Activated CD4-positive, alpha-beta T cell treated with anti-CD3 and anti-CD28 coated beads, Interleukin-2, amount 50 U/mL, for 24 hours (primary cell): ENCODE measurements around the gene SYNGR3.
A peak's percentile ranks its signal among the peaks of the same experiment; 100 is the strongest.
"Not testable (repeated sequence)": the region's sequence is repeated elsewhere in the genome, so short reads cannot be mapped to it uniquely, and the experiment has no call there.

Source experiments
- DNase-seq, 2 donors: peaks; one replicate each; pipeline ENCODE4 v3.0.0-alpha.2; 2020; ENCODE audit warnings: low read depth in 1 of 2, low spot score in 1 of 2

Gene SYNGR3

GRCh38 chr16:2008009-2008526 is 18.3 kb downstream of the SYNGR3 start:
- no peak for DNase-seq

GRCh38 chr16:2008631-2009163 is 18.9 kb downstream of the SYNGR3 start:
- no peak for DNase-seq

- DNase-seq: no peak
Observed at GRCh38 chr16:2009164-2009711, 19.5 kb downstream of the SYNGR3 start.

- DNase-seq: peak; percentile 58 to 65
Observed at GRCh38 chr16:2009791-2010510, 20.2 kb downstream of the SYNGR3 start, which contains the start of gene ZNF598. Gene ZNF598, minus strand, starts transcription at chr16:2009821.

- not testable (repeated sequence) for DNase-seq
Observed at GRCh38 chr16:2011726-2012125, 22.0 kb downstream of the SYNGR3 start.

GRCh38 chr16:2013527-2013926 is 23.8 kb downstream of the SYNGR3 start:
- DNase-seq: no peak

- no peak for DNase-seq
Observed at GRCh38 chr16:2015117-2015946, 25.6 kb downstream of the SYNGR3 start.

GRCh38 chr16:2015947-2016208 is 26.1 kb downstream of the SYNGR3 start:
- DNase-seq: no peak

GRCh38 chr16:2016407-2016922 is 26.7 kb downstream of the SYNGR3 start:
- DNase-seq: no peak

GRCh38 chr16:2019518-2019920 is 29.7 kb downstream of the SYNGR3 start, which contains the start of gene NPW:
Gene NPW, plus strand, starts transcription at chr16:2019785.
- DNase-seq: no peak

- DNase-seq: no peak
Observed at GRCh38 chr16:2019921-2020831, 30.4 kb downstream of the SYNGR3 start.

- no peak for DNase-seq
Observed at GRCh38 chr16:2022723-2023091, 32.9 kb downstream of the SYNGR3 start.

GRCh38 chr16:2023092-2024031 is 33.6 kb downstream of the SYNGR3 start:
- peak; percentile 92 to 94 for DNase-seq

GRCh38 chr16:2024032-2024420 is 34.3 kb downstream of the SYNGR3 start:
- DNase-seq: no peak

- DNase-seq: no peak
Observed at GRCh38 chr16:2025251-2025650, 35.5 kb downstream of the SYNGR3 start.

GRCh38 chr16:2025878-2026460 is 36.2 kb downstream of the SYNGR3 start:
- DNase-seq: no peak

- DNase-seq: no peak
Observed at GRCh38 chr16:2026461-2027023, 36.8 kb downstream of the SYNGR3 start, which contains the start of gene NHERF2. Gene NHERF2, plus strand, starts transcription at chr16:2026902. Its CDS starts 104 bp downstream, at chr16:2027006.
